Measurements from ENCODE around the gene CTNNA1. TPM values are rescaled to one million over a fixed set of nuclear protein-coding genes. Genes with fewer than 3 reads are reported as not detected.

The CTNNA1 gene
- total RNA-seq, 6 experiments from 2014 or later: 101 to 192 (median 123) TPM

DNA sequence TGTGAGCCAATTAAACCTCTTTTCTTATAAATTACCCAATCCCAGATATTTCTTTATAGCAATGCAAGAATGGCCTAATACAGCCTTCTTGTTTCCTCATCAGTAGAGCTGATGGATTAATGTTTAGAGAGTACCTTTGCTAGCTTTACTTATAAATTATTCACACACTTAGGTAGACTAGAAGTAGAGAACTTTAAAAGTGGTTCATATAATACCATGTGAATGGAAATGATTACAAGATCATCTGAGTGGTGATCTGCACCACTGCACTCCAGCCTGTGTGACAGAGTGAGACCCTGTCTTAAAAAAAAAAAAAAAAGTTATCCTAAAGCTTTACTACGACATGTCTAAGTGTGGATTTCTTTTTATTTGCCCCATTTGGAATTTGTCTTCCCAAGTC lies 145.1 kb downstream of the CTNNA1 start:
- no peaks in the 10 kb centered on the region for H3K4me1 ChIP-seq
- H3K27ac ChIP-seq: no peak overlapping the region
- intact Hi-C loops (cut with DNase I): no loop called here
- H3K36me3 ChIP-seq: peaks cover 0 to 4% (median 0%) of the 10 kb centered on the region in 4 donors
- DNase-seq (no peak), ATAC-seq (no peak)
- WGBS (ENCODE audit: insufficient coverage, low coverage, low lambda C conversion rate, missing lambda C conversion rate): 100% methylated on average over 1 of the region's 1 CpG
- no peak for TF ChIP-seq CTCF (IDR thresholded peaks at IDR 0.05)
- no peak for TF ChIP-seq POLR2A (IDR thresholded peaks at IDR 0.05)
- H3K4me3 ChIP-seq: no peak overlapping the region
- no peaks in the 10 kb centered on the region for H3K9me3 ChIP-seq
- no peaks in the 10 kb centered on the region for H3K27me3 ChIP-seq

DNA sequence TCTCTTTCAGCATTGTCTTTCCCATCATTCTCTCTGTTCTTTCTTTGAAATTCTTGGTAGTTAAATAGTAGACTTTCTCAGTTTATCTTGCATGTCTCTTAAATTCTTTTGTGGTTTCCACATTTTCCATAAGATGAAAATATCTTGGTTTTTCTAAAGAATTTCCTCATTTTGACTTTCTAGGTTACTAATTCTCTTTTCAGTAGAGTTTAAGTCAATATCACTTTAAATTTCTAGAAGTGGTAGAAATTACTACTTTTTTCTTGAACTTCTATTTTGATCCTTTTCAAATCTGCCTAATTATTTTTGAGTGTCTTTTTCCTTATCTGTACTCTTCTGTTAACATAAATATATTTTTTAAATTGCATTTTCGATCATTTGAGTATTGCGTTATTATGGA lies 145.5 kb downstream of the CTNNA1 start:
- 100% methylated on average over 2 of the region's 2 CpGs for WGBS (ENCODE audit: insufficient coverage, low coverage, low lambda C conversion rate, missing lambda C conversion rate)
- TF ChIP-seq CTCF (IDR thresholded peaks at IDR 0.05) (no peak), POLR2A (IDR thresholded peaks at IDR 0.05) (no peak)
- intact Hi-C loops (cut with DNase I): no loop called here
- Histone ChIP-seq H3K4me3 (no peak overlapping the region), H3K36me3 (peaks cover 0 to 9% (median 1%) of the 10 kb centered on the region in 4 donors), H3K4me1 (no peaks in the 10 kb centered on the region), H3K27ac (no peak overlapping the region), H3K9me3 (no peaks in the 10 kb centered on the region), H3K27me3 (no peaks in the 10 kb centered on the region)
- DNase-seq (no peak), ATAC-seq (no peak)

DNA sequence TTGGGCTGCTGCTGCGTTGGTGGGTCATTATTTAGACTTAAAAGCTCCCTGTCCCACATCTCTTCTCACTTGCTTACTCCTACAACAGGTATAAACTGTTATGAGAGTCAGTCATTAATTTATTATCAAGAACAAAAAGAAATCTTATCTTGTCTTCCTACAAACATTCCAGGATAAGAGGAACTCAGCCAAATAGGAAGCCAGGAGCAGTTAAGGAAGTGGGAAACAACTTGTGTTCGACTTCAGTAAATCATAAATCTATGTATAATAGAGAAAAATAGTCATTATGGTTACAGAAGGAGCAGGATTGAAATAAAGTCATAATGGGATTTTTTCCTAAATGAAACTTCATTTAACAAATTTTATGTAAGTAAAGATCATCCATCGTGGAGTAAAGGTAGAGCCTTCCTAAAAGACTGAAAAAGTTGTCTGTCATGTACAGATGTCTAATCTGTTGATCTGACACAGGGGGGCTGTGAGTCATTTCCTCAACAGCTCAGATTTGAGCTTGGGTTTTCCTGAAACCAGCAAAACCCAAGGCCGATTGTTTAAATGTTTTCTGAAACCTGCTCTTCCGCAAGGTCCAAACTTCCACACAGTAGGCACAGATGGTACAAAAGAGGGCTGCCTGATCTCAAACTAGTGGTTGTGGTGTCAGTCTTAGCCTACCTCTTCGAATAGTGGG lies 147.2 kb downstream of the CTNNA1 start:
- no peak overlapping the region for H3K4me3 ChIP-seq
- ATAC-seq (peak in 1 of 4 donors; percentile 23), DNase-seq (no peak)
- H3K9me3 ChIP-seq: no peaks in the 10 kb centered on the region
- H3K36me3 ChIP-seq: peaks cover 0 to 24% (median 4%) of the 10 kb centered on the region in 4 donors
- WGBS (ENCODE audit: insufficient coverage, low coverage, low lambda C conversion rate, missing lambda C conversion rate): 69% methylated on average over 6 of the region's 6 CpGs
- H3K27ac ChIP-seq: no peak overlapping the region
- H3K4me1 ChIP-seq: no peaks in the 10 kb centered on the region
- TF ChIP-seq CTCF (IDR thresholded peaks at IDR 0.05) (no peak), POLR2A (IDR thresholded peaks at IDR 0.05) (no peak)
- H3K27me3 ChIP-seq: no peaks in the 10 kb centered on the region
- intact Hi-C loops (cut with DNase I): no loop called here

- Histone ChIP-seq H3K27me3 (no peaks in the 10 kb centered on the region), H3K36me3 (peaks cover 0 to 35% (median 6%) of the 10 kb centered on the region in 4 donors), H3K27ac (no peak overlapping the region), H3K4me3 (no peak overlapping the region), H3K9me3 (no peaks in the 10 kb centered on the region), H3K4me1 (no peaks in the 10 kb centered on the region)
- no peak for DNase-seq
- intact Hi-C loops (cut with DNase I): no loop called here
- no peak for ATAC-seq
- 83% methylated on average over 1 of the region's 2 CpGs for WGBS (ENCODE audit: insufficient coverage, low coverage, low lambda C conversion rate, missing lambda C conversion rate)
- TF ChIP-seq CTCF (IDR thresholded peaks at IDR 0.05): no peak
- no peak for TF ChIP-seq POLR2A (IDR thresholded peaks at IDR 0.05)
Observed at GRCh38 chr5:138901716-138902115, 148.5 kb downstream of the CTNNA1 start.

Measured in right lobe of liver (tissue), 6 donors.